Subcutaneous abdominal adipose tissue (tissue), 5 donors: ENCODE measurements around the gene ADPRHL1.

ENCODE experiments used
- H3K27ac ChIP-seq: one replicate; pipeline ENCODE4 v1.7.0; 2013; ENCODE audit warnings: low read depth, mild to moderate bottlenecking, inconsistent platforms, low read length, moderate library complexity
- H3K27me3 ChIP-seq, 5 donors: one replicate each; pipeline ENCODE4 v1.7.0; 2013; ENCODE audit warnings: low read length in 5 of 5, inconsistent platforms in 1 of 5; ENCODE audit not compliant: control insufficient read depth in 5 of 5, insufficient read depth in 4 of 5
- H3K36me3 ChIP-seq, 5 donors: one replicate each; pipeline ENCODE4 v1.7.0; 2013; ENCODE audit warnings: low read length in 5 of 5; ENCODE audit not compliant: control insufficient read depth in 5 of 5, insufficient read depth in 5 of 5
- H3K4me1 ChIP-seq, 5 donors: one replicate each; pipeline ENCODE4 v1.7.0; 2013; ENCODE audit warnings: low read length in 5 of 5, mild to moderate bottlenecking in 3 of 5, moderate library complexity in 1 of 5; ENCODE audit not compliant: control insufficient read depth in 5 of 5, insufficient read depth in 5 of 5
- H3K4me3 ChIP-seq, 5 donors: one replicate each; pipeline ENCODE4 v1.7.0; 2013; ENCODE audit warnings: low read length in 5 of 5, low read depth in 1 of 5
- H3K9ac ChIP-seq, 5 donors: one replicate each; pipeline ENCODE4 v1.7.0; 2013; ENCODE audit warnings: low read length in 5 of 5, mild to moderate bottlenecking in 4 of 5, moderate library complexity in 3 of 5
- H3K9me3 ChIP-seq, 5 donors: one replicate each; pipeline ENCODE4 v1.7.0; 2013; ENCODE audit warnings: low read length in 5 of 5; ENCODE audit not compliant: control insufficient read depth in 5 of 5
- donor health status: healthy.
- donor health status: healthy.
- donor health status: healthy.
- donor health status: healthy.
- donor health status: healthy.

The ADPRHL1 gene

GRCh38 chr13:113406321-113407102 is 46.8 kb downstream of the ADPRHL1 start:
- Histone ChIP-seq H3K4me1 (no peaks in the 10 kb centered on the region), H3K9ac (no peak overlapping the region), H3K27ac (no peak overlapping the region), H3K27me3 (peaks cover 19 to 52% (median 36%) of the 10 kb centered on the region in 5 donors), H3K9me3 (no peaks in the 10 kb centered on the region), H3K4me3 (no peak overlapping the region), H3K36me3 (no peaks in the 10 kb centered on the region)

GRCh38 chr13:113405481-113406300 is 47.6 kb downstream of the ADPRHL1 start:
- H3K4me1 ChIP-seq = no peaks in the 10 kb centered on the region
- H3K36me3 ChIP-seq = no peaks in the 10 kb centered on the region
- no peak overlapping the region for H3K4me3 ChIP-seq
- H3K9ac ChIP-seq = no peak overlapping the region
- H3K27ac ChIP-seq = no peak overlapping the region
- H3K9me3 ChIP-seq = no peaks in the 10 kb centered on the region
- peaks cover 24 to 51% (median 38%) of the 10 kb centered on the region in 5 donors for H3K27me3 ChIP-seq

- Histone ChIP-seq H3K9me3 (no peaks in the 10 kb centered on the region), H3K27me3 (peaks cover 24 to 43% (median 35%) of the 10 kb centered on the region in 5 donors), H3K27ac (no peak overlapping the region), H3K4me3 (no peak overlapping the region), H3K36me3 (no peaks in the 10 kb centered on the region), H3K4me1 (no peaks in the 10 kb centered on the region), H3K9ac (no peak overlapping the region)
Observed at GRCh38 chr13:113404723-113405471, 48.4 kb downstream of the ADPRHL1 start.

GRCh38 chr13:113404366-113404722 is 48.9 kb downstream of the ADPRHL1 start:
- Histone ChIP-seq H3K4me3 (no peak overlapping the region), H3K27me3 (peaks cover 25 to 42% (median 35%) of the 10 kb centered on the region in 5 donors), H3K9ac (no peak overlapping the region), H3K36me3 (no peaks in the 10 kb centered on the region), H3K9me3 (no peaks in the 10 kb centered on the region), H3K27ac (no peak overlapping the region), H3K4me1 (no peaks in the 10 kb centered on the region)

GRCh38 chr13:113403255-113404104 is 49.8 kb downstream of the ADPRHL1 start:
- Histone ChIP-seq H3K4me3 (no peak overlapping the region), H3K36me3 (no peaks in the 10 kb centered on the region), H3K27me3 (peaks cover 28 to 40% (median 35%) of the 10 kb centered on the region in 5 donors), H3K27ac (no peak overlapping the region), H3K4me1 (no peaks in the 10 kb centered on the region), H3K9me3 (no peaks in the 10 kb centered on the region), H3K9ac (no peak overlapping the region)

DNA sequence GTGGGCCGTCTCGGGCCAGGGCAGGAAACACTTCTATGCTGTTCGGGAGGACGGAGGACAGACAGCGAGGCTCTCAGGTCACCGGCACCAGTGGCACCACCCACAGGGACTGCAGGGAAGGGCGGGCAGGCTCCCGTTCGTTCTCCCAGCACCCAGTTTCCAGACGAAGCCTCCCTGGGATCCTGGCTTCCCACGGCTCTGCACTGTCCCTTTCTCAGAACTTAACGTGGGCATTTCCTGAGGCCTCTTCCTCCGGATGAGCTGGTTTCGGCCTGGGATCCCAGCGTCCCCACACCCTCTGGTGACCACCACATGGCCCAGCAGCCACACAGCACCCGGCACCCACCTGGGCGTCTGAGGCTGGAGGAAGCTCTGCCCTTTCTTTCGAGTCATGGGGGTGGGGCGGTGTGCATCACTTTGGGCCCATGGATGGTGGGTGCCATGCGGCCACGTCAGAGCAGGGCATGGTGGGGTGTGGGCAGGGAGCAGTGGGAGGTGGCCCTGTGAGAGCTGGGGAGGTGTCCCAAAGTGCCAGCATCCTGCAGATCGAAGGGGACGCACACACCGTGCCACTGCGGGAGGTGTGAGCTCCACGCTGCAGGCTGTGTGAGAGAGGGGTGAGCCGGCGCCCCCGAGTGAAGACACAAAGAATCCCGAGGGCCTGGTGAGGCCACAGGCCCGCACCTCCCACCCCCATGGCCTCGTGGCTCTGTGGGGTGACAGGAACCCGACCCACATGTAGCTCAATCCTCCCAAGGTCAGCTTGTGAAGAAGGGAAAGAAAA is 50.6 kb downstream of the ADPRHL1 start:
- H3K9me3 ChIP-seq = no peaks in the 10 kb centered on the region
- no peaks in the 10 kb centered on the region for H3K4me1 ChIP-seq
- no peaks in the 10 kb centered on the region for H3K36me3 ChIP-seq
- peaks cover 28 to 43% (median 33%) of the 10 kb centered on the region in 5 donors for H3K27me3 ChIP-seq
- H3K4me3 ChIP-seq = no peak overlapping the region
- H3K27ac ChIP-seq = no peak overlapping the region
- no peak overlapping the region for H3K9ac ChIP-seq

- Histone ChIP-seq H3K27ac (no peak overlapping the region), H3K9me3 (no peaks in the 10 kb centered on the region), H3K27me3 (peaks cover 21 to 37% (median 26%) of the 10 kb centered on the region in 5 donors), H3K9ac (no peak overlapping the region), H3K4me1 (no peaks in the 10 kb centered on the region), H3K36me3 (no peaks in the 10 kb centered on the region), H3K4me3 (no peak overlapping the region)
Observed at GRCh38 chr13:113401452-113402415, 51.6 kb downstream of the ADPRHL1 start.

DNA sequence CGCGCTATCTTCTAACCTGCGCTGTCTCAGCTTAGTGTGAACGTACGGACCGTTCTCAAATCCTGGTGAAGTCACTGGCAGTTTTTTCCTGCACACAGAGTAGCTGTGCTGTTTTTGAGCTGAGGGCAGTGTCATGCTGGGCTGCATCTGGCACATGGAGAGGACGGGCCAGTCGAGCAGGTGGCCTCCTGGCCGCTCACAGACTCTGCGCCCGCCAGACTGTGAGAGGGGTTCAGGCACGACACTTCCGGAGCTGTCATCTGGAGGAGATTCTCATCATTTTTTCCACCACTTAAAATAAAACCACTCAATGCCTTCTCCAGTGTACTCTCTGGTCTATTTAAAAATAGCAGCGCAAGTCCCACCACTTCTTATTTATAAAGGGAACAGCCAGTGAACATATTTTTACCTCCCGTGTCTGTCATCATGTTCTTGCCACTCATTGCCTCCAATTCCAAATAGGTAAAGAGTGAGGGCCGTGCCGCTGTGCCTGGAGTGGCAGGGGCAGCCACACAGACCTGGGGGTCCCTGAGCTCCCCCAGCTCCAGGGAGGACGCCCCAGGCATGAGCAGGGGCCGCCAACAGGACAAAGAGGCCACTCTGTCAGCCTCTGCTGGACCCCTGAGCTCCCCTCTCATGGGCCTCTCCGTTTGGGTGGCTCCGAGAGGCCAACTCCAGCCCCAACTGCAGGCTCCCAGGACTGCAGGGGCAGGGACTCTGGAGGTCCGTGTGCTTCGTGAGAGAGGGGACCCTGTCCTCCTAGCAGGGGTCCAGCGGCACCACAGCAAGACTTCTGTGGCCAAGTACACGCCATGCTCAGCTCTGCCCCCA is 52.5 kb downstream of the ADPRHL1 start:
- Histone ChIP-seq H3K4me1 (no peaks in the 10 kb centered on the region), H3K36me3 (no peaks in the 10 kb centered on the region), H3K9ac (no peak overlapping the region), H3K4me3 (no peak overlapping the region), H3K27me3 (peaks cover 19 to 31% (median 23%) of the 10 kb centered on the region in 5 donors), H3K9me3 (no peaks in the 10 kb centered on the region), H3K27ac (no peak overlapping the region)
